ENCODE data around the gene RFXAP. TPM values are rescaled to one million over a fixed set of nuclear protein-coding genes. Genes with fewer than 3 reads are reported as not detected.

The RFXAP gene
- polyA plus RNA-seq, 1 donor (not counting 4 experiments of a cell fraction or from before 2014, with no cell fraction given), result 2.8 TPM

DNA sequence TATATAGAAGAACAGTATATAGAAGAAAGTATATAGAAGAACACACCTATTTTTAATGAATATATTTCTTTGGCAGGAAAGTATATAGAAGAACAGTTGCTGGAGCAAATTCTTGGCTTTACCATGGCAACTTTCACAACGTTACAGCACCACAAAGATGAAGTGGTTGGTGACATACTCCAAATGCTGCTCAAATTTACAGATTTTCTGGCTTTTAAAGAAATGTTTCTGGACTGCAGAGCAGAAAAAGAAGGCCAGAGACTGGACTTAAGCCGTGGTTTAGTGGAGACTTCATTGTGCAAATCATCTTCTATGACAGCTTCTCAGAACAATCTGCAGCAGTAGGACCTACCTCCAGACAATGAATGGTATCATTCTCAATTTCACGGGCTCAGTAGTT lies 24.3 kb upstream of the RFXAP start:
- Histone ChIP-seq H3K27ac (ENCODE audit: control insufficient read depth, insufficient read depth, low read length) (no peak overlapping the region), H3K4me2 (ENCODE audit: control insufficient read depth, extremely low read depth, insufficient read depth, low read depth, low read length) (no peak overlapping the region), H3K9me3 (ENCODE audit: control insufficient read depth, low read depth, low read length) (no peaks in the 10 kb centered on the region), H4K20me1 (ENCODE audit: control insufficient read depth, extremely low read depth, insufficient read depth, low read length) (no peaks in the 10 kb centered on the region), H3K27me3 (ENCODE audit: control insufficient read depth, extremely low read depth, insufficient read depth, low read length) (no peaks in the 10 kb centered on the region), H3K36me3 (ENCODE audit: control insufficient read depth in 2 of 2, extremely low read depth in 1 of 2, insufficient read depth in 2 of 2, low read length in 2 of 2) (no peaks in the 10 kb centered on the region), H3K4me3 (ENCODE audit: control insufficient read depth in 2 of 3, extremely low read depth in 1 of 3, insufficient read depth in 2 of 3, low read depth in 1 of 3, low read length in 3 of 3) (no peak overlapping the region), H3K4me1 (ENCODE audit: control insufficient read depth, extremely low read depth, insufficient read depth, low read length) (no peaks in the 10 kb centered on the region), H3K9ac (ENCODE audit: control insufficient read depth, extremely low read depth, insufficient read depth, low read length) (no peak overlapping the region), H2AFZ (ENCODE audit: control insufficient read depth, low read length) (no peak overlapping the region), H3K79me2 (ENCODE audit: control insufficient read depth, insufficient read depth, low read length) (no peaks in the 10 kb centered on the region), H3K9me1 (ENCODE audit: control insufficient read depth, extremely low read depth, insufficient read depth, low read length) (no peaks in the 10 kb centered on the region)
- DNase-seq (ENCODE audit: low read depth, low spot score) (no peak), FAIRE-seq (no peak)
- TF ChIP-seq CTCF (optimal IDR thresholded peaks at IDR 0.05 in 1 of 3, IDR thresholded peaks at IDR 0.05 in 1 of 3, conservative IDR thresholded peaks at IDR 0.05 in 1 of 3; ENCODE audit: extremely low read depth in 1 of 3, insufficient read depth in 2 of 3, low read length in 3 of 3) (no peak), EZH2 (IDR thresholded peaks at IDR 0.05; ENCODE audit: low read length) (no peak)
- dilution Hi-C loops (cut with MboI; ENCODE audit: extremely low pct_ligation_motif_present, low sequenced_read_pairs), result no loop called here

DNA sequence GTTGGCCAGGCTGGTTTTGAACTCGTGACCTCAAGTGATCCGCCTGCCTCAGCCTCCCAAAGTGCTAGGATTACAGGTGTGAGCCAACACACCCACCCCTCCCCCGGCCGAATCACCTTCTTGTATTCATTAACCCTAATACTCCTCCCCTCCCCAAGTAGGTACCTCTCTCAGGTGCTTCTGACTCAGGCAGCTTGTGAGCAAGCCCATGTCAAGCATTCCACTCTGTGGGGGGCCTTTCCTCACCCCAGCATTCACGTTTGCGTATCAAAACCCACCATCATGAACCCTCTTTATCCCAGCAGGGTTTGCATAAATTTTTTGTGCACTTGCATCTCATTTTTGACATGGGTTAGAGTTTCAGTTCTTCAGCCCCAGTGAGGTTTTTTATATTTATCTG lies 23.6 kb upstream of the RFXAP start:
- no peak overlapping the region for H3K9ac ChIP-seq (ENCODE audit: control insufficient read depth, extremely low read depth, insufficient read depth, low read length)
- no peak overlapping the region for H3K4me2 ChIP-seq (ENCODE audit: control insufficient read depth, extremely low read depth, insufficient read depth, low read depth, low read length)
- no peaks in the 10 kb centered on the region for H3K27me3 ChIP-seq (ENCODE audit: control insufficient read depth, extremely low read depth, insufficient read depth, low read length)
- DNase-seq (ENCODE audit: low read depth, low spot score) (no peak), FAIRE-seq (no peak)
- H3K4me3 ChIP-seq (ENCODE audit: control insufficient read depth in 2 of 3, extremely low read depth in 1 of 3, insufficient read depth in 2 of 3, low read depth in 1 of 3, low read length in 3 of 3), result no peak overlapping the region
- no peak overlapping the region for H2AFZ ChIP-seq (ENCODE audit: control insufficient read depth, low read length)
- no peaks in the 10 kb centered on the region for H3K36me3 ChIP-seq (ENCODE audit: control insufficient read depth in 2 of 2, extremely low read depth in 1 of 2, insufficient read depth in 2 of 2, low read length in 2 of 2)
- no peaks in the 10 kb centered on the region for H3K9me1 ChIP-seq (ENCODE audit: control insufficient read depth, extremely low read depth, insufficient read depth, low read length)
- dilution Hi-C loops (cut with MboI; ENCODE audit: extremely low pct_ligation_motif_present, low sequenced_read_pairs), result no loop called here
- H3K79me2 ChIP-seq (ENCODE audit: control insufficient read depth, insufficient read depth, low read length), result no peaks in the 10 kb centered on the region
- no peaks in the 10 kb centered on the region for H3K9me3 ChIP-seq (ENCODE audit: control insufficient read depth, low read depth, low read length)
- H3K27ac ChIP-seq (ENCODE audit: control insufficient read depth, insufficient read depth, low read length), result no peak overlapping the region
- TF ChIP-seq EZH2 (IDR thresholded peaks at IDR 0.05; ENCODE audit: low read length), result no peak
- TF ChIP-seq CTCF (optimal IDR thresholded peaks at IDR 0.05 in 1 of 3, IDR thresholded peaks at IDR 0.05 in 1 of 3, conservative IDR thresholded peaks at IDR 0.05 in 1 of 3; ENCODE audit: extremely low read depth in 1 of 3, insufficient read depth in 2 of 3, low read length in 3 of 3), result no peak
- no peaks in the 10 kb centered on the region for H3K4me1 ChIP-seq (ENCODE audit: control insufficient read depth, extremely low read depth, insufficient read depth, low read length)
- no peaks in the 10 kb centered on the region for H4K20me1 ChIP-seq (ENCODE audit: control insufficient read depth, extremely low read depth, insufficient read depth, low read length)

Data from keratinocyte (primary cell).